Keratinocyte (primary cell): ENCODE results near the gene RANBP6. TPM values are rescaled to one million over a fixed set of nuclear protein-coding genes. Genes with fewer than 3 reads are reported as not detected.

ENCODE experiments used
- DNase-seq: peaks from one replicate; pipeline ENCODE4 v3.0.0-alpha.2; 2011; ENCODE audit warnings: low read depth, missing footprints, low spot score
- FAIRE-seq: peaks from 2 replicates; lab custom pipeline; 2011; peaks lifted over from hg19 to GRCh38; lab: Jason Lieb, UNC
- H2AFZ ChIP-seq: 2 replicates; pipeline ENCODE4 v1.6.0; 2012; ENCODE audit warnings: low read length, control low read depth, inconsistent platforms; ENCODE audit not compliant: control insufficient read depth
- H3K27ac ChIP-seq: 2 replicates; pipeline ENCODE4 v1.5.1; 2011; ENCODE audit warnings: low read length; ENCODE audit not compliant: control insufficient read depth, insufficient read depth
- H3K27me3 ChIP-seq: 3 replicates; pipeline ENCODE4 v1.6.0; 2011; ENCODE audit warnings: low read length; ENCODE audit not compliant: control insufficient read depth, insufficient read depth; ENCODE audit errors: extremely low read depth
- H3K36me3 ChIP-seq, 2 experiments: 2 replicates in 1 of 2; 3 replicates in 1 of 2; pipeline ENCODE4 v1.5.1; 2011; ENCODE audit warnings: low read length in 2 of 2, mild to moderate bottlenecking in 1 of 2; ENCODE audit not compliant: control insufficient read depth in 2 of 2, insufficient read depth in 2 of 2; ENCODE audit errors: extremely low read depth in 1 of 2
- H3K4me1 ChIP-seq: 3 replicates; pipeline ENCODE4 v1.5.1; 2011; ENCODE audit warnings: low read length; ENCODE audit not compliant: control insufficient read depth, insufficient read depth; ENCODE audit errors: extremely low read depth
- H3K4me2 ChIP-seq: 3 replicates; pipeline ENCODE4 v1.6.0; 2011; ENCODE audit warnings: low read depth, low read length; ENCODE audit not compliant: control insufficient read depth, insufficient read depth; ENCODE audit errors: extremely low read depth
- H3K4me3 ChIP-seq, 3 experiments: fragments of 200-600 bp in 1 of 3; sonication (generic) in 1 of 3; 2 replicates in 2 of 3; 3 replicates in 1 of 3; pipeline ENCODE4 v1.5.1; 2011 to 2016; ENCODE audit warnings: low read length in 3 of 3, mild to moderate bottlenecking in 3 of 3, control low read depth in 2 of 3, inconsistent platforms in 1 of 3, low read depth in 1 of 3, mixed read lengths in 1 of 3, mixed run types in 1 of 3, moderate library complexity in 1 of 3; ENCODE audit not compliant: control insufficient read depth in 2 of 3, insufficient read depth in 2 of 3; ENCODE audit errors: extremely low read depth in 1 of 3
- H3K79me2 ChIP-seq: 2 replicates; pipeline ENCODE4 v1.6.0; 2012; ENCODE audit warnings: low read length; ENCODE audit not compliant: control insufficient read depth, insufficient read depth
- H3K9ac ChIP-seq: 3 replicates; pipeline ENCODE4 v1.6.0; 2011; ENCODE audit warnings: low read length; ENCODE audit not compliant: control insufficient read depth, insufficient read depth; ENCODE audit errors: extremely low read depth
- H3K9me1 ChIP-seq: 3 replicates; pipeline ENCODE4 v1.6.0; 2011; ENCODE audit warnings: low read length; ENCODE audit not compliant: control insufficient read depth, insufficient read depth; ENCODE audit errors: extremely low read depth
- H3K9me3 ChIP-seq: 2 replicates; pipeline ENCODE4 v1.5.1; 2012; ENCODE audit warnings: low read depth, low read length; ENCODE audit not compliant: control insufficient read depth
- H4K20me1 ChIP-seq: 3 replicates; pipeline ENCODE4 v1.6.0; 2011; ENCODE audit warnings: low read length; ENCODE audit not compliant: control insufficient read depth, insufficient read depth; ENCODE audit errors: extremely low read depth
- CTCF ChIP-seq, 3 experiments: IDR thresholded peaks in 1 of 3; conservative IDR thresholded peaks in 1 of 3; optimal IDR thresholded peaks in 1 of 3; 2 replicates in 2 of 3; 3 replicates in 1 of 3; pipeline versions ENCODE3 to v1.5.1; 2011; ENCODE audit warnings: low read length in 3 of 3, mild to moderate bottlenecking in 3 of 3, moderate library complexity in 2 of 3, control low read depth in 1 of 3, inconsistent platforms in 1 of 3; ENCODE audit not compliant: insufficient read depth in 2 of 3; ENCODE audit errors: extremely low read depth in 1 of 3
- EZH2 ChIP-seq: IDR thresholded peaks from one replicate; pipeline ENCODE4 v1.6.1; 2012; ENCODE audit warnings: inconsistent platforms, mild to moderate bottlenecking, low read length, moderate library complexity
- dilution Hi-C: fragments of 300-500 bp; cut with MboI; formaldehyde crosslinking; loops from one replicate; pipeline ENCODE4 v1.7.0; 2020; ENCODE audit warnings: low sequenced_read_pairs; ENCODE audit not compliant: extremely low pct_ligation_motif_present
- polyA plus RNA-seq, 5 experiments: library from polyadenylated mRNA; depleted of rRNA in 3 of 5; stranded (reverse) in 3 of 5; stranded (forward) in 1 of 5; unstranded in 1 of 5; fragments of >200 nt; gene quantifications; 1 replicate in 1 of 5; 2 replicates in 3 of 5; 3 replicates in 1 of 5; pipeline versions ENCODE4 v1.2.1 to v1.2.3, GENCODE V29; 2011 to 2012; ENCODE audit warnings: missing spikeins in 2 of 5, low read depth in 1 of 5, low replicate concordance in 1 of 5

Gene RANBP6
- polyA plus RNA-seq, 1 donor (not counting 4 experiments of a cell fraction or from before 2014, with no cell fraction given) = 14.7 TPM

GRCh38 chr9:5999443-6000101, 15.9 kb downstream of the RANBP6 start:
- FAIRE-seq (no peak), DNase-seq (no peak)
- no peaks in the 10 kb centered on the region for H3K36me3 ChIP-seq
- no peak overlapping the region for H3K27ac ChIP-seq
- H3K4me3 ChIP-seq = no peak overlapping the region
- no peak overlapping the region for H3K9ac ChIP-seq
- H3K9me1 ChIP-seq = no peaks in the 10 kb centered on the region
- H3K79me2 ChIP-seq = peaks cover 63% of the 10 kb centered on the region
- no peaks in the 10 kb centered on the region for H3K27me3 ChIP-seq
- H3K4me2 ChIP-seq = no peak overlapping the region
- H3K9me3 ChIP-seq = no peaks in the 10 kb centered on the region
- dilution Hi-C loops = no loop called here
- peaks cover 12% of the 10 kb centered on the region for H3K4me1 ChIP-seq
- no peak overlapping the region for H2AFZ ChIP-seq
- no peaks in the 10 kb centered on the region for H4K20me1 ChIP-seq
- no peak for TF ChIP-seq EZH2

GRCh38 chr9:5994493-5994892, 20.9 kb downstream of the RANBP6 start:
- DNase-seq = no peak
- H3K27ac ChIP-seq = no peak overlapping the region
- dilution Hi-C loops = no loop called here
- H3K36me3 ChIP-seq = peaks cover 0 to 1% of the 10 kb centered on the region in 2 experiments
- no peaks in the 10 kb centered on the region for H3K27me3 ChIP-seq
- H3K9me3 ChIP-seq = no peaks in the 10 kb centered on the region
- FAIRE-seq = no peak
- no peak overlapping the region for H3K4me2 ChIP-seq
- TF ChIP-seq CTCF (optimal IDR thresholded peaks at IDR 0.05 in 1 of 3, IDR thresholded peaks at IDR 0.05 in 1 of 3, conservative IDR thresholded peaks at IDR 0.05 in 1 of 3; ENCODE audit: extremely low read depth in 1 of 3, insufficient read depth in 2 of 3, low read length in 3 of 3) = no peak
- no peak for TF ChIP-seq EZH2
- H3K9me1 ChIP-seq = no peaks in the 10 kb centered on the region
- H4K20me1 ChIP-seq = no peaks in the 10 kb centered on the region
- no peak overlapping the region for H3K9ac ChIP-seq
- H3K4me1 ChIP-seq = peaks cover 12% of the 10 kb centered on the region
- H3K4me3 ChIP-seq = no peak overlapping the region
- peaks cover 57% of the 10 kb centered on the region for H3K79me2 ChIP-seq
- no peak overlapping the region for H2AFZ ChIP-seq

GRCh38 chr9:5988265-5988664, 27.2 kb downstream of the RANBP6 start:
- Histone ChIP-seq H3K4me2 (no peak overlapping the region), H3K79me2 (peaks cover 17% of the 10 kb centered on the region)
- no peak for FAIRE-seq

More at GRCh38 chr9:5988265-5988664, 27.2 kb downstream of the RANBP6 start:
- no peaks in the 10 kb centered on the region for H3K9me3 ChIP-seq
- no peak overlapping the region for H2AFZ ChIP-seq
- H3K9me1 ChIP-seq = no peaks in the 10 kb centered on the region
- no peaks in the 10 kb centered on the region for H3K4me1 ChIP-seq
- no peak overlapping the region for H3K9ac ChIP-seq
- H3K36me3 ChIP-seq = peaks cover 1 to 4% of the 10 kb centered on the region in 2 experiments
- DNase-seq = no peak
- H3K27ac ChIP-seq = no peak overlapping the region
- H4K20me1 ChIP-seq = no peaks in the 10 kb centered on the region
- TF ChIP-seq CTCF (optimal IDR thresholded peaks at IDR 0.05 in 1 of 3, IDR thresholded peaks at IDR 0.05 in 1 of 3, conservative IDR thresholded peaks at IDR 0.05 in 1 of 3; ENCODE audit: extremely low read depth in 1 of 3, insufficient read depth in 2 of 3, low read length in 3 of 3) (no peak), EZH2 (no peak)
- H3K27me3 ChIP-seq = no peaks in the 10 kb centered on the region
- H3K4me3 ChIP-seq = no peak overlapping the region
- dilution Hi-C loops = no loop called here
